Stomach (tissue), 4 donors: Measurements from ENCODE around the gene TTLL11.

Experiments used
- POLR2A ChIP-seq, 4 donors: fragments of 450-650 bp; IDR thresholded peaks; one replicate each; pipeline ENCODE4 v1.6.1; 2016; ENCODE audit warnings: antibody characterized with exemption in 4 of 4, control low read depth in 2 of 4, mild to moderate bottlenecking in 1 of 4, moderate library complexity in 1 of 4
- POLR2AphosphoS5 ChIP-seq, 3 donors: sonication (generic); formaldehyde crosslinking; IDR thresholded peaks; one replicate each; pipeline ENCODE4 v1.6.1; 2016; ENCODE audit warnings: antibody characterized with exemption in 3 of 3
- TF ChIP-seq, protein P1 (sequence below), 7 experiments: fragments of 450-650 bp in 4 of 7; fragments of 200-600 bp in 3 of 7; sonication (generic) in 3 of 7; IDR thresholded peaks; one replicate each; pipeline ENCODE4 v1.5.1; 2016 to 2019; ENCODE audit warnings: antibody characterized with exemption in 7 of 7, control low read depth in 2 of 7, mild to moderate bottlenecking in 1 of 7

DNA sequence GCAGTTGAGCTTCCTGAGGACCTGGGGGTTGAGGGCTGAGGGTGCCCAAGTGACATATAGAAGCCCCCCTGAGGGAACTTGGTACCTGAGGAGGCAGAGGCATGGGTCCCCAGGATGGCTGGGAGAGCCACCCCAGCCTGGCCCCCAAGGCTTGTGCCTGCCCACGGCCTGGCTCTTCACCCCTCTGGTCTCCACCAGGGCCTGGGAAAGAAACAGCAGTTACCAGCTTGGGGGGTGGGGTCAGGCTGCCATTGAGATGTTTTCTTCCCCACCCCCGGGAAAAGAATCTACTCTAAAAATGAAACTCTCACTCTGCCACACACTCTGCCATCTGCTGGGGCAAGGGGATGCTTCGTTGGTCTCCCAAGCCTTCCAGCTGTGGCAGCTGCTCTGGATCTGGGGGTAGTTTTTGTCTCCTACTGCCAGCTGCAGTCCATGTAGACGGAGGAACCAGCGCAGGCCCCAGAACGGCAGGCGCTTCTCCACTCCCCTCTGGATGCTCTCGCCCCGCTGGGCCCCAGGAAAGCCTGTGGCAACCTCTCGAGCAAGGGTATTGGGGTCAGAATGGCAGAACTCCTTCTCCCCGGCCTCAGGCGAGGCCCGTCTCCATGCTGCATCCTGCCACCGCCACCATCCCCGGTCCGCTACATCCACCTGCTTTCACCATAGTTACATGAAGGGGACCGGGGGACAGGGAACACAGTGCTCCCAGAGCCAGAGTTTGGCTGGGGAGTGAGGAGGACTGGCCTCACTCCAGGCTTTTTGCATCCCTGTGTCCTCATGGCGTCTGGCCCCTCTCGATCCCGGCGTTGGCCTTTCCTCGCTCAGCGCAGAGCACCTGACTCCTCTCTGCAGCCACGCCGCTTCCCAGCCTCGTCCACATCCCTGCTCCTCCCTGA, 318.1 kb downstream of the TTLL11 start:
- TF ChIP-seq, protein P1, sequence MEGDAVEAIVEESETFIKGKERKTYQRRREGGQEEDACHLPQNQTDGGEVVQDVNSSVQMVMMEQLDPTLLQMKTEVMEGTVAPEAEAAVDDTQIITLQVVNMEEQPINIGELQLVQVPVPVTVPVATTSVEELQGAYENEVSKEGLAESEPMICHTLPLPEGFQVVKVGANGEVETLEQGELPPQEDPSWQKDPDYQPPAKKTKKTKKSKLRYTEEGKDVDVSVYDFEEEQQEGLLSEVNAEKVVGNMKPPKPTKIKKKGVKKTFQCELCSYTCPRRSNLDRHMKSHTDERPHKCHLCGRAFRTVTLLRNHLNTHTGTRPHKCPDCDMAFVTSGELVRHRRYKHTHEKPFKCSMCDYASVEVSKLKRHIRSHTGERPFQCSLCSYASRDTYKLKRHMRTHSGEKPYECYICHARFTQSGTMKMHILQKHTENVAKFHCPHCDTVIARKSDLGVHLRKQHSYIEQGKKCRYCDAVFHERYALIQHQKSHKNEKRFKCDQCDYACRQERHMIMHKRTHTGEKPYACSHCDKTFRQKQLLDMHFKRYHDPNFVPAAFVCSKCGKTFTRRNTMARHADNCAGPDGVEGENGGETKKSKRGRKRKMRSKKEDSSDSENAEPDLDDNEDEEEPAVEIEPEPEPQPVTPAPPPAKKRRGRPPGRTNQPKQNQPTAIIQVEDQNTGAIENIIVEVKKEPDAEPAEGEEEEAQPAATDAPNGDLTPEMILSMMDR (IDR thresholded peaks at IDR 0.05): no peak
- TF ChIP-seq POLR2AphosphoS5 (IDR thresholded peaks at IDR 0.05): no peak
- TF ChIP-seq POLR2A (IDR thresholded peaks at IDR 0.05): no peak
